OCI-LY7 (cell line): ENCODE results near the gene NTF3.

ENCODE experiments used
- CTCF ChIP-seq: fragments of 200-600 bp; sonication (generic); conservative IDR thresholded peaks from 2 replicates; pipeline ENCODE4 v1.5.1; 2014; ENCODE audit warnings: mild to moderate bottlenecking, antibody characterized with exemption, low read length, moderate library complexity, mixed read lengths
- EZH2phosphoT487 ChIP-seq: fragments of 200-600 bp; sonication (generic); IDR thresholded peaks from 2 replicates; pipeline ENCODE4 v1.6.1; 2018; ENCODE audit warnings: low read depth, borderline replicate concordance, mild to moderate bottlenecking, mixed run types, antibody characterized with exemption, low read length, moderate library complexity, mixed read lengths

DNA sequence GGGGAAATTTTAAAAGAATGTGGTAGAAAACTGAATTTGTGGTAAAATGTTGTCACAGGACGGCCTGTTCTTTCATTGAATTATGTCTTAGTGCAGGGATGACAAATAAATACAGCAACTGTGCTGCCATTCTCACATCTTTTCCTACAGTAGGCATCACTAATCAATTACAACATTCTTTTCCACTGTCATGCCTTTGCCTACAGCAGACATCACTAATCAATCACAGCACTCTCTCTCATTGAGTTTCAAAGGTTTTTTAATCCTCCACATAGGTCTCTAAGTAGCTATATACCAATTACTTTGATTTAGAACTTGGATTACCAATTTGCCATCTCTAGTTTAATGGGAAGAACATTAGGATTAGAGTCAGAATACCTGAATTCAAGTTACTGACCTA is 30.1 kb downstream of the NTF3 start:
- no peak for TF ChIP-seq CTCF
- TF ChIP-seq EZH2phosphoT487, result no peak
